ENCODE data around the gene MTM1.

The MTM1 gene

DNA sequence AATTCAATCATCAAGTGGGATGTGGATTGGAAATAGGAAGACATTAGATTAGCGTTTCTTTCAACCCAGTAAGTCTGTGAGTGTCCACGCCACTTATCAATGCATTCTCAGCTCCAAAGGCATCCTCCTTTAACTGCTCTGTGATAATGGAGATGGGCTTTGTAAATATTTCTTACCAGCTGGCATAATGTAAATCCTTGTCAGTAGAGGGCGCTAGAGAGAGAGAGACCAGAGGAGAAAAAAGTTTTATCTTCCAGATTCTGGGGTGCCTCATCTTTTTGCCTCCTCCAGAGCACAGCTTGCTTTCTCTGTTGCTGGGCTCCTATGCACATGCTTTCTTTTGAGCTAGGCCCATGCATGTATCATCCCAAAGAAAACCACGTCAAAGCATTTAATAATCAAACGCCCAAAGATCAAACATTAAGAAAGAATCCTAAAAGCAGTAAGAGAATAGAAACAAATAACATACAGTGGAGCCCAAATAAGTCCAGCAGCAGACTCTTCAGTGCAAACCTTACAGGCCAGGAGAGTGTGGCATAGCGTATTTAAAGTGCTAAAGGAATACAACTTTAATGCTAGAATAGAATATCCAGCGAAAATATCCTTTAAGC lies 115.2 kb downstream of the MTM1 start:
- peak in 1 of 2 experiments; percentile 0 for DNase-seq

- DNase-seq: no peak
These were observed 120.6 kb downstream of the MTM1 start for GRCh38 chrX:150688911-150689451.

DNA sequence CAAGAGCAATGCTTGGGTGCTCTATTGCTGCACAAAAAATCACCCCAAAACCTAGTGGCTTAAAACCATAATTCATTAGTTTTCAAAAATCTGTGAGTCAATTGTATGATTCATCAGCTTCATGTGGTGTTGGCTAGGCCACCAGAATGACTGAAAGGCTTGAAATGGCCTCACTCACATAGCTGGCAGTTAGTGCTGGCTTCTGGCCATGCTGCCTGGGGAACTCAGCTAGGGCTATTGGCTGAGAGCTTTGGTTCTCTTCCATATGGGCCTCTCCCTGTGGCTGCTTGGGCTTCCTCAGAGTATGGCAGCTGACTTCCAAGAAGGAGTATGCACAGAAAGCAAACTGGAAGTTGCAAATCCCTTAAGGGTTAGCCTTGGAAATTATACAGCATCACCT lies 121.7 kb downstream of the MTM1 start:
- no peak for DNase-seq

GRCh38 chrX:150692296-150692695 lies 123.9 kb downstream of the MTM1 start:
- no peak for DNase-seq

- no peak for DNase-seq
These were observed 124.7 kb downstream of the MTM1 start, which contains the start of gene MTMR1 for GRCh38 chrX:150692831-150693724. TSS of gene MTMR1 (plus strand) at chrX:150693396. CDS start at chrX:150693531, 135 bp downstream.

- DNase-seq: no peak
These were observed 125.5 kb downstream of the MTM1 start for GRCh38 chrX:150693725-150694574.

GRCh38 chrX:150694738-150695410 lies 126.5 kb downstream of the MTM1 start:
- DNase-seq: no peak

DNA sequence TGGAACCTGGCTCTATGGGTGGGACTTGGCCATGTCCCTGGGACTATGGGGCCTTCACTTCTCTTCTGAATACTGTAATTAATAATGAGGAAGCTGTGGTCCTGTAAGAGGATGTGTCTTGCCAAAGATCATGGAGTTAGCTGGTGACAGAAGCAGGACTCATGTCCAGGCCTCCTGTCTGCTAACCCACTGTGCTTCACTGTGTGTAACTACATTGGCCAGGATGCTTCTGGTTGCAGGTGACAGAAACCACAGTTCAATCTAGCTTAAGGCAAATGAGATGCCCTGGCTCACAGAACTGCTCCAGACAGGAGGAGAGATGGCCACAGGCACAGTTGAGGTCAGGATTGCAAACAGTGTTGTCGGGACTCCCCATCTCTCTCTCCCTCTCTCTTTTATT lies 127.9 kb downstream of the MTM1 start:
- DNase-seq: no peak

DNA sequence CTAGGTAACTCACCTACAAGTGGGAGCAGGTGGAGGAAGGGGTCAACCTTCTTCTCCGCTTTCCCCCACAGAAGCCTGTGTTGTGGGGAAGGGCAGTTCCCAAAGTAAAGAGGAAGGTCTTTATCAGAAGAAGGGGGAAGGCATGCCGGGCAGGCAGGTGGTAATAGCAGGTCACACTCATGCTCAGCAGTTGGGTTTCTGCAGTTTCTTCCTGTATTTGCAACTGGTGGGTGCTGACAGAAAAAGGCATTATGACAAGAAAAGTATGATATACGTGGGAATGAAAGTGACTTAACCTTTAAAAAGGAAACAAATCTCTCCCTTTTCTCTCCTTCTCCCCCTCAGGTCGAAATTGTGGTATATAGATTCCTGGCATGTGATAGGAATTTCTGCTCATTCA lies 128.4 kb downstream of the MTM1 start:
- no peak for DNase-seq

DNA sequence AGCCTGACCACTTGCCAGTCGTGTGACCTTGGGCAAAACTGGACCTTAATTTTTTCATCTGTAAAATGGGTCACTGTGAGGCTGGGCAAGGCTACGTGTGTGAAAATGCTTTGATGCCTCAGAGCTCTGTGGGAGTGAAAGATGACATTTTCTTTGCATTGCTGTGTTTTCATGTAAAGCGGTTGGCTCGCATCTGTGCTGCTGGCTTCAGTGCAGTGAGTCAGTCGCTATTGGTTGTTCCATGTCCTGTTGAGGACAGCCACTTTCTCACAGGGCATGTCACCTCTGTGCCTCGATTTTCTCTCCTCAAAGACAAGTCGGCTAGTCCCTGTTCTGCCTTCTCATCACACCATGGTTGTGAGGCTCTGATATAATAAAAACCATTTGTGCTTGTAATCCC lies 129.2 kb downstream of the MTM1 start:
- DNase-seq: no peak

- DNase-seq: no peak
These were observed 130.6 kb downstream of the MTM1 start for GRCh38 chrX:150698981-150699380.

GRCh38 chrX:150700107-150700506 lies 131.7 kb downstream of the MTM1 start:
- DNase-seq: no peak

DNA sequence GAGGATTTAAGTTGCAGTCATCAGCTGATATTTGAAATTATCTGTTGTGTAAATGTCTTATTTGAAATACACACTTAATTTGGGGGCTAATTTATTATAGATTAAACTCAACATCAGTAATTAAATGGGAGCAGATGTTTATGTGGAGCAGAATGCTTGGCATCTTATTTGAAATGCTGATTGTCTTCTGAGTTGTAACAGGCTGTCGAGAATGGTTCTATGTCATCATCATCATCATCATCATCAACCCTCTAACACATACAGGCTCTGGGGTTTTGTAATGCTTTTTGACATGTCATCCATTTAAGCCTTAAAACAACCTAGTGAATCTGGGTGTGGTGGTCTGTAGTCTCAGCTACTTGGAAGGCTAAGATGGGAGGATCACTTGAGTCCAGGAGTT lies 133.0 kb downstream of the MTM1 start:
- no peak for DNase-seq

GRCh38 chrX:150702966-150703694 lies 134.7 kb downstream of the MTM1 start:
- DNase-seq: no peak

GRCh38 chrX:150703695-150703974 lies 135.2 kb downstream of the MTM1 start:
- DNase-seq: no peak

DNA sequence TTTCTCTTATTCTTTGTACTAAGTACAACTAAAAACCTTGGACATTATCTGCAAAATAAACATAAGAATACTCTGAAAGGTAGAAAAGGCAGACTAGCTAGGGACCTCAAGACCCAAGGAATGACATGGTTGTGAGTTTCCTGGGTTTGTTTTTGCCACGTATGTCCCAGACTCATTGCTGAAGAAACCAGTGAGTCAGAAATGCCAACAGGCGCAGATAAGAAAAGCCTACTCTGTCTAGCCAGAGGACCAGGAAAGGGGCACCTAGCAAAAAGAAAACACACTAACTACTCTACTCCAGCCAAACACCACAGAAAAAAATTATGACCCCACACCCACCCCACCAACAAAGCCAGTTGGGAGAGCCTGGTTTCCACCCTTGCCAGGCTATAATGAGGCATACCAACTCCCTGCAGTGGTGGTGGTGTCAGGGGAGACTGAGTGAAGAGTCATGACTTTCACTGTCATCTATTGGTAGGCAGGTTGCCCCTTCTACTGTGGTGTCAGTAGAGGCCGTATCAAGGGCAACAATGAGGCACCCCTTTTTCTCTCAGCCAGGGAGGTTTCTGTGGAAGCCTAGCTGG lies 135.7 kb downstream of the MTM1 start:
- DNase-seq: no peak

GRCh38 chrX:150712619-150713018 lies 144.2 kb downstream of the MTM1 start:
- DNase-seq: no peak

DNA sequence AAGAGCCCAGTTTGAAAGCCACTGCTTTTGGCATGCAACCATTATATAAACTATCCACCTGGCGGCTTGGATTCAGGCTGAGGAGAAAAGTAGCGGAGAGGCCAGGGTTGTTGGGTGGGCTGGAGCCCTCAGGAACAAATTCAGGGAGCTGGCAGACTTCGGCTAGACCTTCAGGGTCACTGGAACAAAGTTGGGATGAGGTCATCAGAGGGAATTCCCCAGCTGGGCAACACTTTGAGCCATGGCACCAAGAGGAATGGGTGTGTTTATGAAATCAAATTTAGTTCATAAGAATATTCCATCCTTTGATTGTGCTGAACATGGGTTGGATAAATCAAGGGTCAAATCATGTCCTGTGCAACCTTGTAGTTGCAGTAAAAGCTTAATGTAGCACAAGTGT lies 146.8 kb downstream of the MTM1 start:
- no peak for DNase-seq

DNA sequence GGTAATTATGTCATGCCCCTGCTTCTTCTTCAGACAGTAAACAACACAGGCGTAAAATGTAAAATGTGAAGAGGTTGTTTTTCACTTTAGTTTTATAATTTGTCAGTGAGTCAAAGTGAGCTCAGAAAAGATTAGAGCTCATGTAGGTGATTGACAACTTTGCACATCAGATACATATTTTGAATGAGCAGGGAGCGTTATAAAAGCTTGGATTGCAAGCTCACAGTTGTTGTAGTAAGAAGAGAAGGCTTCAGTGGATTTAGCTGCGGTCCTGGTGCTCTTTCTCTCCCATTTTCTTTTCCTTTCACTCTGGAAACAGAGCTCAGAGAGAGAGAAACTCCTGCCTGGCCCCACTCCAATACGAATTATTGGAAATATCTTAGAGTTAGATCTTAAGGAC lies 151.2 kb downstream of the MTM1 start:
- no peak for DNase-seq

Measured in cerebellar nuclear complex (tissue), 1 donor.